Activated T-helper 1 cell treated with anti-CD3 and anti-CD28 coated beads, Interleukin-2, amount 50 U/mL, for 16 hours (primary cell): ENCODE data around the gene MIPOL1.

ENCODE experiments used
- DNase-seq, 2 donors: peaks; one replicate each; pipeline ENCODE4 v3.0.0-alpha.2; 2020; ENCODE audit warnings: low read depth in 1 of 2, low spot score in 1 of 2

The MIPOL1 gene

GRCh38 chr14:37594971-37595808, 397.5 kb downstream of the MIPOL1 start, which contains the start of the genes FOXA1 and TTC6:
FOXA1 (minus strand) TSS chr14:37595249; CDS start chr14:37594972, 277 bp downstream.
TTC6 (plus strand) TSS chr14:37595629; CDS start chr14:37622065, 26,436 bp downstream.
- no peak for DNase-seq

- peak in 1 of 2 donors; percentile 35 for DNase-seq
Measured at GRCh38 chr14:37595809-37596621, 398.3 kb downstream of the MIPOL1 start.

DNA sequence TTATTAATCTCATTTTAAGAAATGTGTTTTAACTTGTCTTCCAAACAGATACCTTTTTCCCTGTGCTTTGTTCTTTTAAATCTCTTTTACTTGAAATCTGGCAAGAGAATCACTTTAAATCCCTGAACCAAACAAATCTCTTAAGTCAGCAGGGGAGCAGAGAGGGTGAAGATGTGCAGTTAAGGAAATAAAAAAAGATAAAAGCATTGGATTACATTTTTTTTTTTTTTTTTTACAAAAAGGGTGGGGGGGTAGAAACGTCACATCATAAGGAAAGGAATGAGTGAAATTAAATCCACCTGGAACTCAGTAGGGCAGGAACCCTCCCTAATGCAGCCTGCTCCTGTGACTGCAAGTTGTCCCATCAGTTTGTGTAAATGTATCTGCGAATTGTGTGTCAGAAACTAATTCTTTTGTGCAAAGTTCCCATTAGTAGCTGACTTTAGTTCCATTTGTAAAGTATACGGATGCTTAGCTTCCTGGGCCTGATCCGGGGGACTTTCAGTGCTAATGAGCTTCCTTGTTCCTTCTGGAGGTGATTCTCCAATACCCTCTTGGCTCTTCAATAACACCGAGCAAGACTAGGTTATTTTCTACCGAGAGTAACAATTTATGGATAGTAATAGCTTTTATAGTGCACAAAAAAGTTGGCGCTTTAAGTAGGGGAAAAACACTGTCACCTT, 399.2 kb downstream of the MIPOL1 start:
- no peak for DNase-seq

GRCh38 chr14:37597538-37597913, 399.8 kb downstream of the MIPOL1 start:
- DNase-seq = no peak

DNA sequence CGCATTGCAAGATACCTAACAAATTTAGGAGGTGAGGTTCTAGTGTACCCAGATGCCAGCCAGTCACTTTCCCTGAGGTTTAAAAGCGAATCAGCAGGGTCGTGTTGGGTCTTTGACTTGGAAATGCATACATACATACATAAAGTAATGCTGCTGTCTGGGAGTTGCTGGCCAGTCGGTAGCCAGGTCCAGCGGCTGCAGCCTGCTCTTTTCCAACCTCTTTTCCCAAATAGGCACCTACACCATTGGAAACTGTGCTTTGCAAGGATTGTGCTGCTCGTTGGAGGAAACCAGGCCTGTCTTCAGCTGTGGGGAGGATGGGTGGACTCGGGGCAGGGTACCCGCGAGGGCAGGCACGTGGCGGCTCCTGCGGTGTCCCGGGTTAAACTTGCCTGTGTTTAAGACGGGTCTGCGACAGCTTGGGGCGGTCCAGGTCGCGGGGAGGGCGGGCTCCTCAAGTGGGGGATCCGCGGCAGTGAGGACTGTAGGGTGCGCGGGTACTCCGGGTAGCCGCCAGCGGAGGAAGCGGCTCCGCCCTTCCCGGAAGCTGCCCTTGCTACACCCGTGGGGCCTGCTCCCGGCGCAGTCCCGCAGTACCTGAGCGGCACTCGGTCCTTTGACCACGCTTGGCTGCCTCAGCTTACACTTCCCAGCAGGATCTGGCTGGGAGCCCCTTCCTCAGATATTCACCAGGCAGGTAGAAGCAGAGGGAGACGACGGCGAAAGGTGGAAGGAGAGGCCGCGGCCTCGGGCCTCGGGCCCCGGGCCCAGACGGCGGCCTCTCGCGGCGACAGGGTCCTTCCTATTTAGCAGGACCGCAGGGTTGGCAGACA, 400.4 kb downstream of the MIPOL1 start:
- no peak for DNase-seq

DNA sequence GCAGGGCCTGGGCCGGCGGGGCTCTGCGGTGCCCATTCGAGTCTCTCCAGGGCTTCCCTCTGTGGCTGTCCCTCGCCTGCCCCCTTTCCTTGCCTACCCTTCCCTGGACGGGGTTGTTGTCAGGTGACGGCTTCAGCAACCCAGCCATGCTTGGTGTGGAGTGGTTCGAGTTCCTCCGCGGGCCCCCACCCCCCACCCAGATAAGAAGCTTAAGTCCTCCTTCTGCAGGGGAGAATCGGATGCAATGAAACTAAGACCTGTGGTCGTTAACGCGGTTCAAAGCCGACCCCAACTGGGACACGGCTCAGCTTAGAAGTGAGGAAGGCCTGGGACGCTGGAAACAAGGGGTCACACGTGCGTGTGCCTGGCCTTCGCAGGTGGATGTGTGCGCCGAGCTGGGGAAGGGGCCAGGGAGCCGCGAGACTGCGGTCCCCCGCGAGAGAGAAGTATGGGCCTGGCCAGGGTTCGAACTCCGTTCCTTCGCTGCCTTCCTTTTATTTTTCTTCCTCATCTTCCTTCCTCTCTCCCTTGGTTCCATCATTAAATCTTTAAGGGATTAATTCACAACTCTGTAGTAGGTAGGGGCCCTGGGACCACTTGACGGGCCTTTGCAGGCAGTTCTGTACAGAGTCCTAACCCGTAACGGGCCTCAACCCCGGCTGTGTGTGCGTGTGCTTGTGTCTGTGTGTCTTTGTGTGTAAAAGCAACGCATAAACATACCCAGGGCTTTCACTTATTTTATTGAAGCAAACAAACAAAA, 401.2 kb downstream of the MIPOL1 start:
- DNase-seq = no peak

- no peak for DNase-seq
Measured at GRCh38 chr14:37599507-37600368, 402.0 kb downstream of the MIPOL1 start.

- no peak for DNase-seq
Measured at GRCh38 chr14:37600880-37601741, 403.4 kb downstream of the MIPOL1 start.

DNA sequence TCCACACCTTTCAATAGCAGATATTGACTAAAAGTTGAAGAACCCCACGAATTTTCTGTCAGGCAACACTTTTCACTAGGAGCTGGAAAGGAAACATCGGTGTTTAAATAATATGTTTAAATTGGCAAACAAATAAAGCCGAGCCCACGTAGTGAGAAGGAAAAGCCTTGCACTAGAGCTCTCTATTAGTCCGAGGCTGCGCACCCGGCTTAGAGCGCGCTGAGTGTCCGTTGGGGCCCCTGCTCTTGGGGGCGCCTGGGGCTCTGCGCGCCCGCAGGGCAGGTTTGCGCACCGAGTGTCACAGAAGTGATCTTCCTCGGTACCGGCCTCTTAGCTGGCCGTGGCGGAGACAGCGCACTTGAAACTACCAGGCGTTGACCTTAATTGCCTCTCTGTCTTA, 404.1 kb downstream of the MIPOL1 start:
- no peak for DNase-seq
